BJ (cell line): ENCODE results near the gene CLN3. TPM values are rescaled to one million over a fixed set of nuclear protein-coding genes. Genes with fewer than 3 reads are reported as not detected.

ENCODE experiments used
- CTCF ChIA-PET: fragments of 350-600 bp; formaldehyde crosslinking; extraction: SDS; loops from one replicate; lab custom pipeline; 2021; ENCODE audit warnings: antibody characterized with exemption, inconsistent platforms; lab: Yijun Ruan, JAX
- POLR2A ChIA-PET: fragments of 300-600 bp; sonication (Branson Sonifier 250); formaldehyde crosslinking; extraction: SDS; loops from one replicate; lab custom pipeline; 2021; ENCODE audit warnings: antibody characterized with exemption; lab: Charles Lee
- DNase-seq: peaks from one replicate; pipeline ENCODE4 v3.0.0-alpha.2; 2011; ENCODE audit warnings: low read depth
- H3K27me3 ChIP-seq: 2 replicates; pipeline ENCODE4 v1.6.0; 2011; ENCODE audit warnings: low read length; ENCODE audit not compliant: control insufficient read depth, insufficient read depth
- H3K36me3 ChIP-seq: 2 replicates; pipeline ENCODE4 v1.5.1; 2011; ENCODE audit warnings: low read length; ENCODE audit not compliant: control insufficient read depth, insufficient read depth
- H3K4me3 ChIP-seq: 2 replicates; pipeline ENCODE4 v1.5.1; 2011; ENCODE audit warnings: low read depth, mild to moderate bottlenecking, control low read depth, low read length
- polyA plus RNA-seq: library from polyadenylated mRNA; depleted of rRNA; stranded (reverse); fragments of >200 nt; gene quantifications from 2 replicates; pipeline ENCODE4 v1.2.3, GENCODE V29; 2011
- TF ChIP-seq, protein P1 (sequence below): IDR thresholded peaks from 2 replicates; pipeline ENCODE4 v1.5.1; 2011; ENCODE audit warnings: low read depth, mild to moderate bottlenecking, control low read depth, inconsistent platforms, low read length, moderate library complexity; ENCODE audit not compliant: insufficient read depth

Gene CLN3
- polyA plus RNA-seq, 1 experiment, result 25.2 TPM

DNA sequence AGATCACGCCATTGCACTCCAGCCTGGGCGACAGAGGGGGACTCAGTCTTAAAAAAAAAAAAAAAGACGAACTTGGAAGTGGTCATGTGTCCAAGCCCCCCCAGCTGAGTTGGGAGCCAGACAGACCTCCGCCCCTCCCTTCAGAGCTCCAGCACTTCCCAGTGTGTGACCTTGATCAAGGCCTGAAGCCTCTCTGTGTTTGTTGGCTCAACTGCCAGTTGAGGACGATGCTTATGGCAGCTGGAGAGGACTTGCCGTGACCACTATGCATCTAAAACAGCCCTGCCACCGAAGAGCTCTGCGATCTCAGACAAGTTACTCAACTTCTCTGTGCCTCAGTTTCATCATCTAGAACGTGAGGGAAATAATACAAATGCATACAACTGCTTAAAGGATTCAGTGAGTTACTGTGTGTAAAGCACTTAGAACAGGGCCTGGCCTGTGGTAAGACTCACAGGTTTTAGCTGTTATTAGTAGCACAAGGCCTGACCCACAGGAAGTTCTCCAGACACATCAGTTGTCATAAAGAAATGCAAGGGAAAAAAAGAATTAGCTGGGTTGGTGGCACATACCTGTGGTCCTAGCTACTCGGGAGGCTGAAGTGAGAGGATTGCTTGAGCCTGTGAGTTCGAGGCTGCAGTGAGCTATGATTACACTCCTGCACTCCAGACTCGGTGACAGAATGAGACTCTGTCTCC, 21.8 kb upstream of the CLN3 start:
- CTCF ChIA-PET, result no interaction called here
- Histone ChIP-seq H3K27me3 (no peaks in the 10 kb centered on the region), H3K36me3 (no peaks in the 10 kb centered on the region), H3K4me3 (no peak overlapping the region)
- DNase-seq, result no peak
- TF ChIP-seq, protein P1, sequence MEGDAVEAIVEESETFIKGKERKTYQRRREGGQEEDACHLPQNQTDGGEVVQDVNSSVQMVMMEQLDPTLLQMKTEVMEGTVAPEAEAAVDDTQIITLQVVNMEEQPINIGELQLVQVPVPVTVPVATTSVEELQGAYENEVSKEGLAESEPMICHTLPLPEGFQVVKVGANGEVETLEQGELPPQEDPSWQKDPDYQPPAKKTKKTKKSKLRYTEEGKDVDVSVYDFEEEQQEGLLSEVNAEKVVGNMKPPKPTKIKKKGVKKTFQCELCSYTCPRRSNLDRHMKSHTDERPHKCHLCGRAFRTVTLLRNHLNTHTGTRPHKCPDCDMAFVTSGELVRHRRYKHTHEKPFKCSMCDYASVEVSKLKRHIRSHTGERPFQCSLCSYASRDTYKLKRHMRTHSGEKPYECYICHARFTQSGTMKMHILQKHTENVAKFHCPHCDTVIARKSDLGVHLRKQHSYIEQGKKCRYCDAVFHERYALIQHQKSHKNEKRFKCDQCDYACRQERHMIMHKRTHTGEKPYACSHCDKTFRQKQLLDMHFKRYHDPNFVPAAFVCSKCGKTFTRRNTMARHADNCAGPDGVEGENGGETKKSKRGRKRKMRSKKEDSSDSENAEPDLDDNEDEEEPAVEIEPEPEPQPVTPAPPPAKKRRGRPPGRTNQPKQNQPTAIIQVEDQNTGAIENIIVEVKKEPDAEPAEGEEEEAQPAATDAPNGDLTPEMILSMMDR, result no peak
- POLR2A ChIA-PET, result no interaction called here

DNA sequence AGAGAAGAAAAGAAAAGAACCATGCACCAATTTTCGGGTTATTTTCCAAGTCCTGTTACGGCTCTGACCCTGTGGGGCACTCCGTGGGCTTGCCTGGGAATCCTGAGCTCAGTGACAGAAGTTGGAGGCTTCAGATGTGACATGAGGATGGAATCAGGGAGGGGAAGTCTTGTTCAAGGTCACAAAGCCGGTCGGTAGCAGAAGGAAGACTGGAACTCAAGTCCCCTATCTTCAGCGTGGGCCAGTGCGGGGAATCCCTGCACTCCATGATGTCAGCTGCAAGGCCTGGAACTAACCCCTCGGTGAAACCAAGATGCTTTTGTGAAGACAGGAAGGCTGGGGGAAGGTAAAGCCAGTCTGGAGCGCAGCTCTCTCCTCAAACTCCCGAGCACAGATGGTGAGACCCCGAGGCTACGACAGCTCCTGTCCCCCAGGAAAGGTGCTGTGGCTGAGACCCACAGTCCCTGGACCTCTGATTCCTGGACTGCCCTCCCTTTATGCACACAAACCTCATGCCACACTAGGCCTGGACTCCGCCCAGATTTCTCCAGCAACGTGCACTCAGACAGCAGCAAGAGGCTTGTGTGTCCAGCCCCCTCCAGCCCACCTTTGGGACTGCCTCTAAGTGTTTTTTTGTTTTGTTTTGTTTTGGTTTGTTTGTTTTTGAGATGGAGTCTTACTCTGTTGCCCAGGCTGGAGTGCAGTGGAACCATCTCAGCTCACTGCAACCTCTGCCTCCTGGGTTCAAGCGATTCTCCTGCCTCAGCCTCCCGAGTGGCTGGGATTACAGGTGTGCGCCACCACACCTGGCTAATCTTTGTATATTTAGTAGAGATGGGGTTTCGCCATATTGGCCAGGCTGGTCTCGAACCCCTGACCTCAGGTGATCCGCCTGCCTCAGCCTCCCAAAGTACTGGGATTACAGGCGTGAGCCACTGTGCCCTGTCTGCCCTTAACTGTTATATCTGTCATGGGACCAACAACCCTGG, 20.2 kb upstream of the CLN3 start:
- Histone ChIP-seq H3K27me3 (no peaks in the 10 kb centered on the region), H3K36me3 (no peaks in the 10 kb centered on the region), H3K4me3 (no peak overlapping the region)
- POLR2A ChIA-PET, result no interaction called here
- TF ChIP-seq, protein P1, result no peak
- DNase-seq, result no peak
- CTCF ChIA-PET, result no interaction called here

DNA sequence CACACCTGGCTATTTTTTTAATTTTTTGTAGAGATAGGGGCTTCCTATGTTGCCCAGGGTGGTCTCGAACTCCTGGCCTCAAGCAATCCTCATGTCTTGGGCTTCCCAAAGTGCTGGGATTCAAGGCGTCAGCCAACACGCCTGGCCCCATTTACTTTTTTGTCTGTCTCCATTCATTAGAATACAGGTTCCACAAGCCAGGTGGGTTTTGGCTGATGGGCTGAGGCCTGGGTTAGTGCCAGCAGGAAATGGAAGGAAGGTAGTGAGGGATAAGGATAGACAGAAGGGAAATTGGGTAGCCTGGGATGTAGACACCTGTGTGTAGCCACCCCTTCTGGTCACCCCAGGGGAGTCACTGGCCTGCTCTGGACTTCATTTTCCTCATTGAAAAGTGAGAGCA, 19.2 kb upstream of the CLN3 start:
- no peak for DNase-seq
- CTCF ChIA-PET, result no interaction called here
- no peaks in the 10 kb centered on the region for H3K36me3 ChIP-seq
- H3K4me3 ChIP-seq, result no peak overlapping the region
- POLR2A ChIA-PET, result no interaction called here
- TF ChIP-seq, protein P1, result no peak
- no peaks in the 10 kb centered on the region; the same call in 1 of the 2 replicates for H3K27me3 ChIP-seq

DNA sequence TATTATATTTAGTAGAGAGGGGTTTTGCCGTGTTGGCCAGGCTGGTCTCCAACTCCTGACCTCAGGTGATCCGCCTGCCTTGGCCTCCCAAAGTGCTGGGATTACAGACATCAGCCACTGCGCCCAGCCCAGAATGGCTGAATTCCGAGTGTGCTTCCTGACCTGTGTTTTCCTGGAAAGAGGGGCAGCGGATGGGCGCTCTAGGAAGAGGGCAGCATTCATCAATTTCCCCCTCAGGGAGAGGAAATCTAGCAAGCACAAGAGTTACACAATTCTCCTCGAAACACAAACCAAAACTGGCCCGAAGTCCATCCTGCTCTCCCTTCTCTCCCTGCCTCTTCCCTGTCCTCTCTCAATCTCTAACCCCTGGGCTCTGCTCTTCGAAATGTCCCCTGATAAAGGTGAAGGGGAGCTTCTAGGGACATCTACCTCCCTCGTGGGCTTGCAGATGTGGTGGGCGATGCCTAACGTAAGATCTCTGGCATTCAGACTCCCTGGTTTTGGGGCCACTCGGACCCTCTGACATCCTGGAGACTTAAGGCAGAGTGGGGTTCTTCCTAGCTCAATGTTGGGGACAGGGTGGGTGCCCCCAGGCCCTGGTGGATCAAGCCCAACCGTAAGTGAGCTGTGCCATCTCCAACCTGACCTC, 13.7 kb upstream of the CLN3 start:
- ChIA-PET CTCF (no interaction called here), POLR2A (no interaction called here)
- Histone ChIP-seq H3K36me3 (no peaks in the 10 kb centered on the region), H3K27me3 (peaks cover 3% of the 10 kb centered on the region), H3K4me3 (no peak overlapping the region)
- DNase-seq, result no peak
- TF ChIP-seq, protein P1, result no peak
